K562 (cell line): ENCODE data around the gene RBP3. TPM values are rescaled to one million over a fixed set of nuclear protein-coding genes. Genes with fewer than 3 reads are reported as not detected.

Source experiments
- ATAC-seq: fragments of 200-7000 bp; cut with Tn5 transposase; 3 replicates; pipeline ENCODE4 v1.9.1; 2020; ENCODE audit warnings: moderate library complexity
- BruUV-seq: library from RNA; stranded (reverse); fragments of 400-500 nt; replicated peaks from 2 replicates; lab custom pipeline; 2021; lab: Mats Ljungman, UMichigan
- CTCF ChIA-PET: fragments of 300-600 bp; formaldehyde crosslinking; extraction: SDS; loops from one replicate; lab custom pipeline; 2021; ENCODE audit warnings: low intra/inter-chr PET ratio; lab: Yijun Ruan, JAX
- POLR2A ChIA-PET: fragments of 300-600, 350-650 bp; sonication (Branson Sonifier 250); formaldehyde crosslinking; extraction: SDS; loops from one replicate; lab custom pipeline; 2021; ENCODE audit warnings: antibody characterized with exemption, inconsistent platforms; lab: Yijun Ruan, JAX
- DNase-seq, 4 experiments: peaks; one replicate each; pipeline versions ENCODE4 v3.0.0 to v3.0.0-alpha.2; 2011 to 2018; ENCODE audit warnings: low spot score in 3 of 4, mixed read lengths in 3 of 4; ENCODE audit errors: extremely low read depth in 1 of 4
- FAIRE-seq: peaks from 2 replicates; lab custom pipeline; 2011; peaks lifted over from hg19 to GRCh38; lab: Jason Lieb, UNC
- H2AFZ ChIP-seq: 2 replicates; pipeline ENCODE4 v1.6.0; 2011; ENCODE audit warnings: low read depth, low read length, control low read depth, inconsistent platforms
- H3K27ac ChIP-seq: fragments of 200-600 bp; 3 replicates; pipeline ENCODE4 v1.8.0; 2011; ENCODE audit warnings: low read depth, mild to moderate bottlenecking, control low read depth, inconsistent platforms, low read length, moderate library complexity, mixed read lengths; ENCODE audit errors: extremely low read depth
- H3K27me3 ChIP-seq, 2 experiments: fragments of 300-600 bp in 1 of 2; 2 replicates in 1 of 2; 3 replicates in 1 of 2; pipeline versions ENCODE4 v1.6.0 to v1.8.0; 2011; ENCODE audit warnings: inconsistent platforms in 2 of 2, low read length in 2 of 2, mild to moderate bottlenecking in 1 of 2, mixed read lengths in 1 of 2, moderate library complexity in 1 of 2; ENCODE audit not compliant: control insufficient read depth in 2 of 2, insufficient read depth in 2 of 2
- H3K36me3 ChIP-seq: fragments of 300-600 bp; 3 replicates; pipeline ENCODE4 v1.8.0; 2011; ENCODE audit warnings: mild to moderate bottlenecking, low read length, inconsistent platforms; ENCODE audit not compliant: control insufficient read depth, insufficient read depth
- H3K4me1 ChIP-seq, 2 experiments: fragments of 200-600 bp in 1 of 2; replicated peaks in 1 of 2; 2 replicates in 1 of 2; 3 replicates in 1 of 2; pipeline versions ENCODE4 v1.5.1 to v1.8.0; 2011; ENCODE audit warnings: inconsistent platforms in 2 of 2, low read length in 2 of 2, mild to moderate bottlenecking in 1 of 2, mixed read lengths in 1 of 2, moderate library complexity in 1 of 2; ENCODE audit not compliant: control insufficient read depth in 2 of 2, insufficient read depth in 2 of 2
- H3K4me2 ChIP-seq: 2 replicates; pipeline ENCODE4 v1.6.1; 2011; ENCODE audit warnings: low read length, control low read depth, inconsistent platforms, mixed read lengths; ENCODE audit not compliant: insufficient read depth
- H3K4me3 ChIP-seq: fragments of 200-600 bp; sonication (generic), shearing (Covaris generic); 2 replicates; pipeline ENCODE4 v1.5.1; 2016; ENCODE audit warnings: control low read depth, inconsistent platforms
- H3K79me2 ChIP-seq: fragments of 200-600 bp; 3 replicates; pipeline ENCODE4 v1.8.0; 2011; ENCODE audit warnings: low read length, inconsistent platforms; ENCODE audit not compliant: control insufficient read depth, insufficient read depth
- H3K9ac ChIP-seq, 2 experiments: 2 replicates each; pipeline versions ENCODE4 v1.6.0 to v1.6.1; 2011; ENCODE audit warnings: low read depth in 2 of 2, low read length in 2 of 2, control low read depth in 1 of 2, inconsistent platforms in 1 of 2, mild to moderate bottlenecking in 1 of 2, mixed read lengths in 1 of 2; ENCODE audit not compliant: insufficient read depth in 1 of 2
- H3K9me1 ChIP-seq: one replicate; pipeline ENCODE4 v1.6.0; 2011; ENCODE audit warnings: inconsistent platforms, mild to moderate bottlenecking, low read length, moderate library complexity; ENCODE audit not compliant: control insufficient read depth, insufficient read depth
- H3K9me3 ChIP-seq: replicated peaks from 2 replicates; pipeline ENCODE4 v1.5.1; 2011; ENCODE audit warnings: low read depth, low read length, inconsistent platforms; ENCODE audit not compliant: control insufficient read depth, insufficient read depth
- H4K20me1 ChIP-seq: replicated peaks from 2 replicates; pipeline ENCODE4 v1.6.1; 2011; ENCODE audit warnings: low read length, inconsistent platforms, mixed read lengths; ENCODE audit not compliant: control insufficient read depth, insufficient read depth
- ATF4 ChIP-seq: fragments of 450-650 bp; formaldehyde crosslinking; IDR thresholded peaks from 2 replicates; pipeline ENCODE4 v1.4.0; 2022; ENCODE audit warnings: mild to moderate bottlenecking, moderate library complexity
- CREBBP ChIP-seq: IDR thresholded peaks from one replicate; pipeline ENCODE4 v1.6.1; 2012; ENCODE audit warnings: low read depth, mild to moderate bottlenecking, control low read depth, inconsistent platforms, low read length
- E2F3 ChIP-seq: fragments of 250-450 bp; sonication (Bioruptor Pico); IDR thresholded peaks from 2 replicates; pipeline ENCODE4 v1.4.0; 2020; ENCODE audit warnings: mild to moderate bottlenecking
- ETS1 ChIP-seq: conservative IDR thresholded peaks from 2 replicates; pipeline ENCODE4 v1.6.1; 2011; ENCODE audit warnings: low read depth, mild to moderate bottlenecking, low read length; ENCODE audit not compliant: control insufficient read depth
- GMEB1 ChIP-seq: fragments of 250-450 bp; sonication (Bioruptor Pico); IDR thresholded peaks from 2 replicates; pipeline ENCODE4 v1.4.0; 2020; ENCODE audit warnings: mild to moderate bottlenecking
- MTA2 ChIP-seq: fragments of 450-650 bp; IDR thresholded peaks from 2 replicates; pipeline ENCODE4 v1.6.1; 2016; ENCODE audit warnings: low read depth
- RHOXF2B ChIP-seq: fragments of 250-450 bp; sonication (Bioruptor Pico); conservative IDR thresholded peaks from 2 replicates; pipeline ENCODE4 v1.5.1; 2021
- RUNX1 ChIP-seq: sonication (generic); IDR thresholded peaks from 2 replicates; pipeline ENCODE4 v1.6.1; 2016; ENCODE audit warnings: antibody characterized with exemption, low read depth
- SOX6 ChIP-seq: fragments of 450-650 bp; IDR thresholded peaks from 2 replicates; pipeline ENCODE4 v1.6.1; 2014; ENCODE audit warnings: mild to moderate bottlenecking
- TAF7 ChIP-seq: fragments of 450-650 bp; IDR thresholded peaks from 2 replicates; pipeline ENCODE4 v1.6.1; 2016; ENCODE audit warnings: missing genetic modification characterization, missing compliant biosample characterization
- TBL1XR1 ChIP-seq, 2 experiments: IDR thresholded peaks; 2 replicates each; pipeline ENCODE4 v1.6.1; 2012; ENCODE audit warnings: improper control_type of control experiment in 2 of 2, low read length in 2 of 2, mild to moderate bottlenecking in 1 of 2
- ZBTB11 ChIP-seq, 3 experiments: fragments of 200-800 bp in 1 of 3; fragments of 250-450 bp in 1 of 3; fragments of 450-650 bp in 1 of 3; sonication (Bioruptor Pico) in 1 of 3; sonication (Bioruptor generic) in 1 of 3; formaldehyde crosslinking in 1 of 3; IDR thresholded peaks; 2 replicates each; pipeline versions ENCODE4 v1.6.1 to v1.8.0; 2016 to 2022; ENCODE audit warnings: mild to moderate bottlenecking in 2 of 3, missing genetic modification characterization in 2 of 3, missing compliant biosample characterization in 1 of 3, moderate library complexity in 1 of 3
- ZNF561 ChIP-seq: fragments of 450-650 bp; formaldehyde crosslinking; conservative IDR thresholded peaks from 2 replicates; pipeline ENCODE4 v1.4.0; 2020; ENCODE audit warnings: mild to moderate bottlenecking, moderate library complexity
- ZNF780A ChIP-seq: fragments of 250-450 bp; sonication (Bioruptor Pico); IDR thresholded peaks from 2 replicates; pipeline ENCODE4 v1.5.0; 2021; ENCODE audit warnings: mild to moderate bottlenecking
- ZNF830 ChIP-seq: fragments of 250-450 bp; sonication (Bioruptor Pico); IDR thresholded peaks from 2 replicates; pipeline ENCODE4 v1.5.0; 2021; ENCODE audit warnings: mild to moderate bottlenecking
- WGBS: fragments of 100-300 bp; shearing (Covaris generic); methylation state at CpG from one replicate; pipeline ENCODE4 v1.1.6; 2016; ENCODE audit warnings: low coverage, mixed read lengths; ENCODE audit not compliant: insufficient coverage; ENCODE audit errors: missing lambda C conversion rate; 5-methylcytosine and 5-hydroxymethylcytosine counted together
- in situ Hi-C: fragments of 300-500 bp; cut with MboI; formaldehyde crosslinking; loops from 4 replicates; pipeline ENCODE4 v1.15.0; 2018; ENCODE audit warnings: inconsistent platforms, mixed read lengths
- intact Hi-C: fragments of 100-400 bp; cut with micrococcal nuclease; formaldehyde crosslinking; loops from 2 replicates; pipeline ENCODE4 v1.14.2; 2022
- polyA plus RNA-seq, 8 experiments: library from polyadenylated mRNA; depleted of rRNA in 4 of 8; stranded (reverse) in 5 of 8; unstranded in 3 of 8; fragments of >200 nt; fragmentation: Nextera tagmentation in 2 of 8; fragmentation: Illumina TruSeq in 1 of 8; extraction: Ambion mirVana in 2 of 8; extraction: Trizol in 1 of 8; gene quantifications; 2 replicates each; pipeline versions ENCODE4 v1.2.1 to v1.2.3, GENCODE V29; 2011 to 2014; ENCODE audit warnings: inconsistent platforms in 1 of 8, missing spikeins in 1 of 8
- total RNA-seq, 7 experiments: library from RNA; depleted of rRNA in 6 of 7; stranded (reverse); fragments of >200 nt in 6 of 7; fragmentation: Illumina TruSeq in 2 of 7; extraction: Trizol in 2 of 7; gene quantifications; 2 replicates each; pipeline versions ENCODE4 v1.2.1 to v1.2.3, GENCODE V29; 2011 to 2021; ENCODE audit warnings: low replicate concordance in 1 of 7

Gene RBP3
- total and polyA plus RNA-seq, 9 of the 15 experiments (the other 6 are each of a cell fraction or from before 2014, with no cell fraction given): not detected

- TF ChIP-seq ATF4 (CRISPR knock-in tag): no peak
- no peak for TF ChIP-seq E2F3 (CRISPR knock-in tag)
These were observed 13.1 kb downstream of the RBP3 start (continued) for GRCh38 chr10:47361293-47361692.

GRCh38 chr10:47362199-47362598 is 14.0 kb downstream of the RBP3 start:
- Histone ChIP-seq H4K20me1 (no peaks in the 10 kb centered on the region), H2AFZ (no peak overlapping the region), H3K79me2 (no peaks in the 10 kb centered on the region), H3K4me1 (peaks cover 0 to under 1% of the 10 kb centered on the region in 2 experiments; a peak in 1 of 5 replicates), H3K4me3 (no peak overlapping the region), H3K36me3 (no peaks in the 10 kb centered on the region), H3K9me3 (no peaks in the 10 kb centered on the region), H3K9me1 (no peaks in the 10 kb centered on the region), H3K27me3 (peaks cover 23 to 45% of the 10 kb centered on the region in 2 experiments), H3K27ac (no peak overlapping the region), H3K4me2 (no peak overlapping the region), H3K9ac (no peak overlapping the region)
- no TSS peak for BruUV-seq
- DNase-seq (no peak), FAIRE-seq (no peak), ATAC-seq (no peak)
- intact Hi-C loops (loop anchor here (5.0 kb wide), 1 partner anchor 90 kb away; no protein-coding TSS in a partner anchor), in situ Hi-C loops (no loop called here)
- WGBS: 0% methylated on average over 3 of the region's 3 CpGs
- ChIA-PET CTCF (no interaction called here), POLR2A (interaction anchor here (1.0 kb wide), 1 partner anchor 17 kb away, joined by 3 read pairs; no protein-coding TSS in a partner anchor)
- no peak for TF ChIP-seq TBL1XR1 (IDR thresholded peaks at IDR 0.05; ENCODE audit: low read length in 2 of 2)
- TF ChIP-seq CREBBP: no peak
- no peak for TF ChIP-seq SOX6
- TF ChIP-seq ZNF780A (CRISPR knock-in tag): no peak
- no peak for TF ChIP-seq ETS1
- no peak for TF ChIP-seq MTA2
- no peak for TF ChIP-seq ZNF830 (CRISPR knock-in tag)
- no peak for TF ChIP-seq ZNF561 (CRISPR knock-in tag)
- TF ChIP-seq RUNX1: no peak
- no peak for TF ChIP-seq ZBTB11 (CRISPR knock-in tag; IDR thresholded peaks at IDR 0.05)
- no peak for TF ChIP-seq TAF7
- no peak for TF ChIP-seq RHOXF2B (CRISPR knock-in tag)
- TF ChIP-seq GMEB1 (CRISPR knock-in tag): no peak
